Spleen (tissue), 7 donors: Measurements from ENCODE around the gene DCST1.

ENCODE experiments used
- POLR2A ChIP-seq, 3 donors: fragments of 450-650 bp; IDR thresholded peaks; one replicate each; pipeline ENCODE4 v1.5.1; 2017; ENCODE audit warnings: antibody characterized with exemption in 3 of 3, mild to moderate bottlenecking in 1 of 3
- TF ChIP-seq, protein P1 (sequence below), 11 experiments: fragments of 200-600 bp in 7 of 11; fragments of 450-650 bp in 4 of 11; sonication (generic) in 4 of 11; IDR thresholded peaks in 8 of 11; conservative IDR thresholded peaks in 3 of 11; 1 replicate in 7 of 11; 2 replicates in 4 of 11; pipeline versions ENCODE4 v1.4.0 to v1.8.0; 2016 to 2021; ENCODE audit warnings: antibody characterized with exemption in 11 of 11, inconsistent platforms in 4 of 11, mild to moderate bottlenecking in 1 of 11
- donor health status: DM: no; HTN: no; CAD: no; lungs with moderate emphysema.
- donor health status: DM: no; HTN: no; CAD: no.
- donor health status: DM: no; HTN: no; CAD: no.

DNA sequence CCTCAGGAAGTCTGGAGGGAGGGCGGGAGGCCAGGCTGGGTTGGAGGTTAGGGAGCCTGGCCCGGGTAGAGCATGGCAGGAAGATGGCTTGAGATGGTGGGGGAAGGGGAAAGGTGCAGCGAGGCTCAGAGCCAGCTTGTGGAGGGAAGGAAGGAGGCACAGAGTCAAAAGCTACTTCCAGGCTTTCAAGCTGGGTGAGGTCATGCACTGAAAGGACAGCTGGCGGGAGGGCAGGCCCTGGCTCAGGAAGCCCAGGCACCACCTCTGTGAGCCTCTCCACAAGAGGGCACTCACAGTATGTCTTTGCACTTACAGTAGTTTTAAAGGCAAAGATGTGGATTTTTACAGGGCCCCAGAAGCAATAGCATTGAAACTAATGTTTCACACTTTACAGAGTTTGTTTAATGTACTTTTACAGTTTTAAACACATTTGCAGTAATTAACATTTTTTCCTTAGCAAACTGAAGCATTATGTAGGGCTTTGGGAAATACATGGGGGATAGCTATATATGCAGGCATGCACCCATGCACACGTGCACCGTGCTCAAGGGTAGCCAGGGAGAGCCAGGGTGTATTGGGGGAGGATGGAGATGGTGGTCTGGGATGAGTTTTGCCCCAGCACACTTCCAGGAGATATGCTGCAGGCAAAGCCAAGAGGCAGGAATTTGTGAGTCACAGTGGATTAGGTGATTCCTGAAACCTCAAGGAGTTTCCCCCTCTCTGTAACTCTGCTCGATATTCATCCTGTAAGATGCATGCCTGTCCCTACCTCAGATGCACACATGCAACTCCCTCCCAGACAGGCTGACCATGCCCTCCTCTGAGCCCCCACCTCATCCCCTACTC, 11.4 kb downstream of the DCST1 start:
- TF ChIP-seq, protein P1, sequence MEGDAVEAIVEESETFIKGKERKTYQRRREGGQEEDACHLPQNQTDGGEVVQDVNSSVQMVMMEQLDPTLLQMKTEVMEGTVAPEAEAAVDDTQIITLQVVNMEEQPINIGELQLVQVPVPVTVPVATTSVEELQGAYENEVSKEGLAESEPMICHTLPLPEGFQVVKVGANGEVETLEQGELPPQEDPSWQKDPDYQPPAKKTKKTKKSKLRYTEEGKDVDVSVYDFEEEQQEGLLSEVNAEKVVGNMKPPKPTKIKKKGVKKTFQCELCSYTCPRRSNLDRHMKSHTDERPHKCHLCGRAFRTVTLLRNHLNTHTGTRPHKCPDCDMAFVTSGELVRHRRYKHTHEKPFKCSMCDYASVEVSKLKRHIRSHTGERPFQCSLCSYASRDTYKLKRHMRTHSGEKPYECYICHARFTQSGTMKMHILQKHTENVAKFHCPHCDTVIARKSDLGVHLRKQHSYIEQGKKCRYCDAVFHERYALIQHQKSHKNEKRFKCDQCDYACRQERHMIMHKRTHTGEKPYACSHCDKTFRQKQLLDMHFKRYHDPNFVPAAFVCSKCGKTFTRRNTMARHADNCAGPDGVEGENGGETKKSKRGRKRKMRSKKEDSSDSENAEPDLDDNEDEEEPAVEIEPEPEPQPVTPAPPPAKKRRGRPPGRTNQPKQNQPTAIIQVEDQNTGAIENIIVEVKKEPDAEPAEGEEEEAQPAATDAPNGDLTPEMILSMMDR (IDR thresholded peaks at IDR 0.05 in 8 of 11, conservative IDR thresholded peaks at IDR 0.05 in 3 of 11): peak; percentile 54 to 91 (median 80)
- no peak for TF ChIP-seq POLR2A (IDR thresholded peaks at IDR 0.05)
